Ishikawa (cell line): ENCODE data around the gene RIMBP2.

ENCODE experiments used
- CEBPB ChIP-seq: IDR thresholded peaks from 2 replicates; pipeline ENCODE4 v1.6.1; 2012
- CREB1 ChIP-seq: IDR thresholded peaks from 2 replicates; pipeline ENCODE4 v1.6.1; 2012; ENCODE audit warnings: low read depth
- EGR1 ChIP-seq: IDR thresholded peaks from 2 replicates; pipeline ENCODE4 v1.6.1; 2012
- EP300 ChIP-seq: IDR thresholded peaks from 2 replicates; pipeline ENCODE4 v1.6.1; 2012; ENCODE audit warnings: borderline replicate concordance
- FOXM1 ChIP-seq: IDR thresholded peaks from 2 replicates; pipeline ENCODE4 v1.6.1; 2012; ENCODE audit warnings: low read depth, borderline replicate concordance
- MAX ChIP-seq: IDR thresholded peaks from 2 replicates; pipeline ENCODE4 v1.6.1; 2012
- NFIC ChIP-seq: IDR thresholded peaks from 2 replicates; pipeline ENCODE4 v1.6.1; 2012
- RAD21 ChIP-seq: IDR thresholded peaks from 2 replicates; pipeline ENCODE4 v1.6.1; 2012; ENCODE audit warnings: low read depth
- REST ChIP-seq: IDR thresholded peaks from 2 replicates; pipeline ENCODE4 v1.6.1; 2012; ENCODE audit warnings: low read depth, mild to moderate bottlenecking
- TAF1 ChIP-seq: IDR thresholded peaks from 2 replicates; pipeline ENCODE4 v1.6.1; 2012; ENCODE audit warnings: low read depth, mild to moderate bottlenecking
- TCF12 ChIP-seq: IDR thresholded peaks from 2 replicates; pipeline ENCODE4 v1.6.1; 2012; ENCODE audit warnings: low read depth
- TEAD4 ChIP-seq: IDR thresholded peaks from 2 replicates; pipeline ENCODE4 v1.6.1; 2012
- USF1 ChIP-seq: IDR thresholded peaks from 2 replicates; pipeline ENCODE4 v1.6.1; 2012
- YY1 ChIP-seq: IDR thresholded peaks from 2 replicates; pipeline ENCODE4 v1.6.1; 2012; ENCODE audit warnings: low read depth
- ZBTB7A ChIP-seq: IDR thresholded peaks from 2 replicates; pipeline ENCODE4 v1.6.1; 2012; ENCODE audit warnings: low read depth

RIMBP2 gene

GRCh38 chr12:130501821-130502220 lies 214.3 kb downstream of the RIMBP2 start:
- no peak for TF ChIP-seq CEBPB
- no peak for TF ChIP-seq REST
- no peak for TF ChIP-seq EGR1
- no peak for TF ChIP-seq CREB1
- no peak for TF ChIP-seq USF1
- TF ChIP-seq EP300: no peak
- no peak for TF ChIP-seq TAF1
- no peak for TF ChIP-seq ZBTB7A
- no peak for TF ChIP-seq MAX
- no peak for TF ChIP-seq NFIC
- no peak for TF ChIP-seq YY1
- TF ChIP-seq TCF12: no peak
- no peak for TF ChIP-seq TEAD4
- TF ChIP-seq RAD21: no peak
- TF ChIP-seq FOXM1: no peak

GRCh38 chr12:130500835-130501330 lies 215.2 kb downstream of the RIMBP2 start:
- TF ChIP-seq ZBTB7A (no peak), EP300 (no peak), CEBPB (no peak), TEAD4 (no peak), TCF12 (no peak), USF1 (no peak), REST (no peak), MAX (no peak), YY1 (no peak), NFIC (no peak), CREB1 (no peak), FOXM1 (no peak), EGR1 (no peak), TAF1 (no peak), RAD21 (no peak)

GRCh38 chr12:130499474-130499873 lies 216.6 kb downstream of the RIMBP2 start:
- TF ChIP-seq TCF12: no peak
- TF ChIP-seq CEBPB: no peak
- TF ChIP-seq RAD21: no peak
- TF ChIP-seq EP300: no peak
- TF ChIP-seq TEAD4: no peak

GRCh38 chr12:130498589-130499385 lies 217.3 kb downstream of the RIMBP2 start:
- no peak for TF ChIP-seq MAX
- TF ChIP-seq TAF1: no peak
- TF ChIP-seq EGR1: no peak
- TF ChIP-seq RAD21: no peak
- no peak for TF ChIP-seq CREB1
- TF ChIP-seq TCF12: no peak
- TF ChIP-seq EP300: no peak
- no peak for TF ChIP-seq NFIC
- no peak for TF ChIP-seq YY1
- no peak for TF ChIP-seq CEBPB
- no peak for TF ChIP-seq FOXM1
- TF ChIP-seq USF1: no peak
- TF ChIP-seq REST: no peak
